Myocyte (in vitro differentiated cells): Measurements from ENCODE around the gene CTCF. TPM values are rescaled to one million over a fixed set of nuclear protein-coding genes. Genes with fewer than 3 reads are reported as not detected.

Experiments used
- DNase-seq: peaks from one replicate; pipeline ENCODE4 v3.0.0-alpha.2; 2012; ENCODE audit warnings: low read depth
- total RNA-seq: library from RNA; depleted of rRNA; stranded (reverse); fragments of >200 nt; gene quantifications from 2 replicates; pipeline ENCODE4 v1.2.3, GENCODE V29; 2014

Gene CTCF
- total RNA-seq, 1 donor from 2014 or later, result 35.7 TPM

GRCh38 chr16:67678354-67679023 is 116.2 kb downstream of the CTCF start:
- DNase-seq, result no peak

GRCh38 chr16:67679935-67680897 is 117.9 kb downstream of the CTCF start:
- no peak for DNase-seq

- DNase-seq, result no peak
Measured at GRCh38 chr16:67683767-67684166, 121.4 kb downstream of the CTCF start.

DNA sequence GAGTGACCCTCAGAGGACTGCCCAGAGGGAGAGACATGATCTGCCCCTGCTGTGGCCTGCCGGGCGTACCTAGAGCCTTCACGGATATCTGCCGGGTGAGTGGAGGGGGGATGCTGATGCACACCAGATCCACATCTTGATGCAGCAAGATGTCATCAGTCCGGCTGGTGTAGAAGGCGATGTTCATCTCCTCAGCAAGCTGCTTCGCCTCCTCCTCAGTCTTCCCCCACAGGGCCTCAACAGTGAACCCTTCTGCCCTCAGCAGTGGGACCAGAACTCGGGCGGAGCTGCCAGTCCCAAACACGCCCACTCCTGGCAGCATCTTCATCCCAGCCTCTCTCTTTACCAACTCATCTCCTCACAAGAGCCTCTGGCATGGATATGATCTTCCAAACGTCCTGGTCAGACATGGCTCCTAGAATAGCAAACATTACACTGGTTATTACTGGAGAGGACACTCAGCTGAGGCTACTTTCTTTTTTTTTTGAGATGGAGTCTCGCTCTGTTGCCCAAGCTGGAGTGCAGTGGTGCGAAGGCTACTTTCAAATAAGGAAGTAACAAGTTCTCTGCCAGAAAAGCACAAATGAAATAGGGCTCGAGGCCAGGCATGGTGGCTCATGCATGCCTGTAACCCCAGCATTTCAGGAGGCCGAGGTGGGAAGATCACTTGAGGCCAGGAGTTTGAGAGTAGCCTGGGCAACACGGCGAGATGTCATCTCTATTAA is 123.2 kb downstream of the CTCF start:
- DNase-seq, result no peak

Other genes with a start within 250 kb of the CTCF start
- gene KCTD19, start 235.8 kb upstream of the CTCF start, total RNA-seq, result not detected in 2 replicates
- gene LRRC36, start 235.7 kb upstream of the CTCF start, total RNA-seq, result not detected in 2 replicates
- gene TPPP3, start 169.0 kb upstream of the CTCF start, total RNA-seq, result 30.0 and 67.0 TPM in 2 replicates
- gene ZDHHC1, start 146.0 kb upstream of the CTCF start, total RNA-seq, result 12.8 and 19.2 TPM in 2 replicates
- gene HSD11B2, start 131.4 kb upstream of the CTCF start, total RNA-seq, result 6.1 and 31.3 TPM in 2 replicates
- 190 and 234 TPM in 2 replicates for gene ATP6V0D1, start 81.4 kb upstream of the CTCF start, total RNA-seq
- gene AGRP, start 79.0 kb upstream of the CTCF start, total RNA-seq, result not detected in 2 replicates
- gene RIPOR1, start 33.7 kb upstream of the CTCF start, total RNA-seq, result 32.4 and 37.8 TPM in 2 replicates
- gene CARMIL2, start 82.6 kb downstream of the CTCF start, total RNA-seq, result 0.08 and 0.83 TPM in 2 replicates
- gene ACD, start 97.7 kb downstream of the CTCF start, total RNA-seq, result 15.8 and 17.5 TPM in 2 replicates
- gene PARD6A, start 98.4 kb downstream of the CTCF start, total RNA-seq, result 3.4 and 4.1 TPM in 2 replicates
- gene ENKD1, start 104.2 kb downstream of the CTCF start, total RNA-seq, result 11.1 and 12.7 TPM in 2 replicates
- gene C16orf86, start 104.3 kb downstream of the CTCF start, total RNA-seq, result 10.8 and 11.6 TPM in 2 replicates
- 10.5 and 11.2 TPM in 2 replicates for gene GFOD2, start 156.8 kb downstream of the CTCF start, total RNA-seq
- 6.9 and 9.4 TPM in 2 replicates for gene RANBP10, start 244.0 kb downstream of the CTCF start, total RNA-seq
- gene TSNAXIP1, start 244.4 kb downstream of the CTCF start, total RNA-seq, result 1.1 and 4.5 TPM in 2 replicates